GM18502 (cell line): ENCODE measurements around the gene NMNAT3.

Experiments
- ATAC-seq: cut with Tn5 transposase; IDR thresholded peaks from one replicate; pipeline ENCODE4 v1.9.1; 2021; ENCODE audit warnings: mild to moderate bottlenecking; ENCODE audit not compliant: unreplicated experiment, poor library complexity

Gene NMNAT3

DNA sequence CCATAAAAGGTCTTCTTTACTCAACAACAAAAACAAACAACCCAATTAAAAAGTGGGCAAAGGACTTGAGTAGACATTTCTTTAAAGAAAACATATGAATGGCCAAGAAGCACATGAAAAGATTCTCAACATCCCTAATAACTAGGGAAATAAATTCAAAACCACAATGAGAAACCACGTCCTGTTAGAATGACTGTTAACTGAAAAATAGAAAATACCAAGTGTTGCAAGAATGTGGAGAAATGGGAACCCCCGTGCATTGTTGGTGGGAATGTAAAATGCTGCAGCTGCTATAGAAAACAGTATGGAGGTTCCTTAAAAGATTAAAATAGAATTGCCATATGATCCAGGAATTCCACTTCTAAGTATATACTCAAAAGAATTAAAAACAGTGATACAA, 34.8 kb downstream of the NMNAT3 start:
- no peak for ATAC-seq

DNA sequence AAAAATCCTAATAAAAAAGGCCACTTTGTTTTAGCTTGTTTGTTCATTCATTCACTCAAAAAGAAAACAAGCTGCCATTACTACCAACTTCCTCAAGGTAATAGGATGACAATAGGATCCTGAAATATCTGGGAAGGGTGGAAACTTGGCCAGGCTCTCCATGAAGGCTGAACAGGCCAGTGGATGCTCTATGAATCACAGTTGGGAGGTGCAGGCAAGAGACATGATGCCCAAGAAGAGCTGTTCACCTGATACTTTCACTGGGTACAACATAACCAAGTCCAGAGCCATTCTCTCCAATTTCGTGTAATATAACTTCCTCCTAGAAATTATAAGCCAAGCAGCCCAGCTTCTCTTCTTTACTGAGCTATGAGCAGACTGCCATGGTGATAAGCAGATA, 37.3 kb downstream of the NMNAT3 start:
- no peak for ATAC-seq

DNA sequence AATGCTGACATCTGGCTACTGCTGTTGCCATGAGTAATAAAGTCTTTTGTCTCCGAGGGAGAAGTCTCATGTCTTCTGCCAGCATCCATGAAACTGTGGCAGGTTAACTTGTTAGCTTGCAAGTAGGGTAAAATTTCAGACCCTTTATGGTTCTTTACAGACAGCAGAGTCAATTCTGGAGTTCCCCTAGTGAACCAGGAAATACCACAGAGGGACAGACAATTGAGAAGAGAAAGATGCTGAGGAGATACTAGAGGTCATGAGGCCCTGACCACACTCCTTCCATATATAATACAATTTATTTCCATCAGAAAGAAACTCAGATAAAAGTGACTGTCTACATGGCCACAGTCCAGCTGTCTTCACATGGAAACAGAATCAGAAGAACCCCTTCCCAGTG, 38.1 kb downstream of the NMNAT3 start:
- ATAC-seq = peak; percentile 55

DNA sequence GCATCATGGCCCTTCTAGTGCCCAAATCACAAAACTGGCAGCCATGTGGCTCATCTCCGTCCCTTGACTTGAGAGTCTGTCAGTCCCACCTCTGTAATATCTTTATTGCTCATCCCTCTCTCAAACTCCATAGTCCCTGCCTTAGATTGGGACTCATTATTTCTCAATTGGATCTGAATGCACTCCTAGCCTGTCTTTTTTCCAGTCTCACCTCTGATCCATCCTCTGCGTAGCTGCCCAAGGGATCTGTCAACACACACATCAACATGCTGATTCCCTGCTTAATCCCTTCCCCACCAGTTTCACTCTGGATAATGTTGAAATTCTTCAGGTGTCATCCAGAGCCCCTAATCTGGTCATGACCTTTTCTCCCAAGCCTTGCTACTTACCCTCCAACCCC, 39.3 kb downstream of the NMNAT3 start:
- no peak for ATAC-seq

DNA sequence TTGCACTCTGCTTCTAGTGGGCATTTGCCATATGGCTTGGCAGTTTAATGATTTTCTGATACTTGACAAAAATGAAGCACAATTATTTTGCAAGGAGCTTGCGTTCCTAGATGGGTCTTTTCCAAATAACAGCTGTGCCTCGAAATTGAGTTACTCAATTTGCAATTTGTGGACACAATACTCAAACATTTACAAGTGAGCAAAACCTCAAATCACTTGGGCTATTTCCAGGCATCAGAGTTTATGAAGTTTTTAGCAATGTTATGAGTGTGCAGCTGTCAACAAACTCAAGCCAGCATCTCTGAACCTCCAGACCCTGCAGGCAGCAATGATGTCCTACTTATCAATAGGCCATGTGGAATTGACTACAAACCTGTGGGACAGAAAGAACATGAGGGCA, 41.3 kb downstream of the NMNAT3 start:
- no peak for ATAC-seq

DNA sequence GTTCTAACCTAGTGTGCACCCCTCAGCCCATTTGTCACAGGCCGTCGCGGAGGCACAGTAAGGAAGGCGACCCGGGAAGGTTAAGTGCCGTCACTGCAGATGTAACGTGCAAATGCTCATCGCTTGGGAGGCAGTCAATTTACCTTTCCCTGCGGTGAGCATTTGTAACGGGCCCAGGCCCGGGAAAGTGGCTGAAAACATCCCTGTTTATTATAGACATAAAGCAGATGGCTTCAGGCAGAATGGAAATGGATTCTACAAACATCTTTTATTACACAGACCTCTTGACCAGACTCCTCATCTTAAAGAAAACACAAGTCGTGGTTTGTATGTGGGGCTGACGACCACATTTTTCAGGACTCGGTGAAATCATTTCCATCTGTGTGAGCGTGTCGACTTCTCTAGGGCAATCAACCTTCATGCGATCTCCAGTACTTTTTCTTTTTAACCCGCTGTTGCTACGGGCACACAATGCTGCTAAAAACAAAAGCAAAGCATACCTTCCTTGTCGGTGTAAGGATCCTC, 43.6 kb downstream of the NMNAT3 start:
- ATAC-seq = no peak

DNA sequence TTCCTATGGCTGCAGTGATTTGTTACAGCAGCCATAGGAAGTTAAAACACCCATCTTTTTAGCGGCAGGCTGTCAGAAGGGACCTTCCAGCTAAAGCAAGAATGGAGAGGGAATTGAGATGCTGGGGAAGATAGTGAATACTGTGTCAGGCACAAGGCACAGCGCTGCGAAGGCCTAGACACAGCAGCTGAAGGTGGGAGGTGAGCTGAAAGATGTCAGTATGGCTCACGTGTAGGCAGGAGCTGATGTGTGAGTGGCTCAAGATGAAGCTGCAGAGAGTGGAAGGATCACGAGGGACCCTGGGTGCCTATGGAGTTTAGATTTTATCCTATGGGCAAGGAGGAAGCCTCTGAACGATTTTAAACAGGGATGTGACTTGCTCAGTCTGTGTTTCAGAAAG, 44.3 kb downstream of the NMNAT3 start:
- ATAC-seq = no peak

DNA sequence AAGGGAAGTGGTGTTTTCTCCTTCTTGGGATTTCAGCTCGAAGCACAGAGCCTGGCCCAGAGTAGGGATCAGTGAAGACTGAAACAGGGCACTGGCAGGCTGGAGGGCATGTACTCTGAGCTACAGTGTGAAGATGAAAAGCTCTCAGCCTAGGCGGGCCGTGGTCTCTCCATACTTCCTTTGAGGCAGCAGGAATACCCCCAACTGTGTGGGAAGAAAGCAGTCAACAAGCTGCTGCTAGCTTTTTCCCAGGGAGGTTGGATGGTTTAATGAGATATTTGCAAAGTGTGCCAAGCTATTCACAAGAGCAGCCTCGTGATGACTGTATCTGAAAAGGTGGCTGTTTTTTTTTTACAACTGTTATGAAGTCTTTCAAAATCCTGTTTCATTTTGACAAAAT, 47.2 kb downstream of the NMNAT3 start:
- ATAC-seq = no peak

DNA sequence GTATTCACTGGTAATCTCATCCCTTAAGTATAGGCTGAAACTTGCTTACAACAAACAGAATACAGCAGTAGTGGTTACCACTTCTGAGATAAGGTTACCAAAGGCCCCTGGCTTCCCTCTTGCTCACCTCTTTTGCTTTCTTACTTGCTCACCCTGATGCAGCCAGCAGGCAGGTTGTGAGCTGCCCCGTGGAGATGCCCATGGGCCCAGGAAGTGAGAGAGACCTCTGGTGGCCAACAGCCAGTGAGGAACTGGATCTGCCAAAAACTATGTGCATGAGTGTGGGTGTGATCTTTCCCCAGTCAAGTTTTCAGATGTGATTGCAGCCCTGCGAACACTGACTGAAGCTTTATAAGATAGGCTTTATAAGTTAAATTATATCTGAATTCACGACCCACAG, 48.7 kb downstream of the NMNAT3 start:
- no peak for ATAC-seq

DNA sequence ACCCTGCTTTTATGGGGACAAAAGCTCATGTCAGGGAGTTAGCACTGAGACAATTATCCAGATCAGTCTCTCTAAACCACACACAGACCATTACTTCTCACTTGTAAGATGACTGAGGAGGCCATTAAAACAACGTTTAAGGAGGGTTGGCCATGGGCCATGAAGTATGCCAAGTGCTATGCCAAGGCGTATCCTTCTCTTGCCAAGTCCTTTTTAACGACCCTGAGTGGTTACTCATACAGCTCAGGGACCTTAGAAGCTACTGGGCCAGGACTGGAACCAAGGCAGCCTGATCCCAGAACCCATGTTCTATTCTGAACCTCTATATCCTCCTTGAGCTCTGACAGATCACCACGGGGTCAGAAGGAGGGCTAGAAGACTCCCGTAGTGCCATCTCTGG, 50.0 kb downstream of the NMNAT3 start:
- no peak for ATAC-seq

DNA sequence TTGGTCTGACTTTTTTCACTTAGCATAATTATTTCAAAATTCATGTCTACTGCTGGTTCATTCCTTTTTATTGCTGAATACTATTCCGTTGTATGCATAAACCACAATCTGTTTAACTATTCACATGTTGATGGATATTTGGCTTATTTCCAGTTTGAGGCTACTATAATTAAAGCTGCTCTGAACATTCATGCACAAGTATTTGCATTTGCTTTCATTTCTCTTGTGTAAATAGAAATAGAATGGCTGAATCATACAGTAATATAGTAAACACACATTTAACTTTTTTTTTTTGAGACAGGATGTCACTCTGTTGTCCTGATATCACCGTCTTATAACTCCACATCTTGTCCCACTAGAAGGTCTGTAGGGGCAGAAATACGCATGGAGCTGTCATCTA, 57.3 kb downstream of the NMNAT3 start:
- no peak for ATAC-seq

DNA sequence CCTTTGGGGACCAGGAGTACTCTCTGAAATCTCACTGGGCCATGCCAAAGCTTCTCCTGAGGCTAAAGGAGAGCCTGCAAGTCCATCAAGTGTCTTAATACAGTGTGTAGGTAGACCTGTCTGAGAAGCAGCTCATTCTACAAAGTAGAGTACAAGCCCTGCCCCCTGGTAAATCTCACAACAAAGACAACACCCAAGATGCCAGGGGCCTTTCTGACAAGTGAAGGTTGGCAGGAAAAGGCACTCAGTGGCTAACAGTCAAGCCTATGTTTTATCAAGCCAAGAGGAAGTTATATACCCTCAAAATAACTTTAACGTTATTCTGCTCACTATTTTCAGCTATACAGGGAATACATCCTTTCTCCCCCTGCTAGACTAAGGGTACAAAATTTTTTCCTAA, 58.3 kb downstream of the NMNAT3 start:
- ATAC-seq = no peak

DNA sequence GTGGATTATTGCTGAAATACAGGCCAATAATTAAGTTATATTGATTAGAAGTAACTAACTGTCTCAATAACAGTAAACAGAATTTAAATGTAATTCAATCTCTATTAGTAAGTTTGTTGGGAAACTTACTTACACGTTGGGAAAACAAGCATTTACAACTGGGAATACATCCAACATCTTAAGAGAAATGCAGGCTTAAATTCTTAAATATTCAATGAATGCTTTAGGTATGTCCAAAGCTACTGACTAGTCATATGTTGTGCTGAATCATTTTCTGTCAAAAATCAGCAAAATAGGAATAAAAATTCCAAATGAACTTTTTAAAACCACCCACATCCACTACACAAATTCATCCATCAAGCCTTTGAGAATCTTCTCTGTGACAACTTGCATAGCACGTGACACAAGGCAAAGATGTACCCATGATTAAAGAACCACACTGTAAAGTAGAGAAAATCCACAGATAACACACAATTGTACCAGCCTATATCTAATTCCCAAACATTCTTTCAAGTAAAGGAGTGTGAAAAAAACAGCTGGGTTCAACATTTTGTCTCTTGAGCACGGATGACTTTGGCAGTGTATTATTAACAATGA, 60.0 kb downstream of the NMNAT3 start:
- ATAC-seq = no peak

DNA sequence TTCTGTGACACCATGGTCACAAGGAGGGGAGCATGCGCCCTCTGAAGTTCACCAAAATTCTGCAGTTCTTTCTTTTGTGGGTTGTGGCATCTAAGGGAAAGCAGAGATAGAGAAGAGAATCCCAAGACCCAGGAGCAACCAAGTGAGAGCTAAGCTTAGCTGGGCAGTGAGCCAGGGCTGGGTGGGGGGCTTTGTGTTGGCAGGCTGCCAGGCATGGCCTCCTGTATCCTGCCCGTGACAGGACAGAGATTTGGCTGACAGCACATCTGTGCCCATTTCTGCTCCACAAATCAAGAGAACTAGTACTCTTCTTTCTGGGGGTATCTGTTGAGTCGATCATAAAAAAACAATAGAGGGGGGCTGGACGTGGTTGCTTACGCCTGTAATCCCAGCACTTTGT, 66.2 kb downstream of the NMNAT3 start:
- ATAC-seq = no peak

DNA sequence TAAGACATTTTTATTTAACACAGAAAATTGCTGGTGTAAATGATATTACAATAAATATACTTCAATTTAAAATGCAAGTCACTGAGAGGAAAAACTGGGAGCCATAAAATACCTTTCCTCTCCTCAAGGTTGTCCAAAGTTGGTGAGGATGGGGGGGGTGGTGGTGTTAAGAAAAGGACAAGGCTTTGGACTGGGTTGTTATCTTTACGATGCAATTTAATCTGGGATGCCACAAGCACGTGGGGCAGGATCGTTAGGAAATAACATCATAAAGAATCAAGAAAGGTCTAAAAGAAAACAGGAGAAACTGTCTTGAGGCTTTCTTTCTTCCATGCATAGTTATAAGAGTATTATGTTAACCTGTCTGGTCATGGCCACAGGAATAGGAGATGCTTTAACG, 66.9 kb downstream of the NMNAT3 start:
- no peak for ATAC-seq

DNA sequence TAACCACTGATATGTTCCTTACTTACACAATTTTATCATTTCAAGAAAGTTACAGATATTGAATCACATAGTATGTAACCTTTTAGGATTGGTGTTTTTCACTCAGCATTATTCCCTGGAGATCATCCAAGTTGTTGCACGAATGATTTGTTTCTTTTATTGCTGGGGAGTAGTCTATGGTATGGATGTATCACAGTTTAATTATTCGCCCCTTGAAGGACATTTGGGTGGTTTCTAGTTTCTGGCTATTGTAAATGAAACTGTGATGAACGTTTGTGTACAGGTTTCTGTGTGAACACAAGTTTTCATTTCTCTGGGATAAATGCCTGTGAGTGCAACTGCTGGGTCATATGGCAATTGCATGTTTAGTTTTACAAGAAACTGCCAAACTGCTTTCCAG, 68.8 kb downstream of the NMNAT3 start:
- no peak for ATAC-seq

DNA sequence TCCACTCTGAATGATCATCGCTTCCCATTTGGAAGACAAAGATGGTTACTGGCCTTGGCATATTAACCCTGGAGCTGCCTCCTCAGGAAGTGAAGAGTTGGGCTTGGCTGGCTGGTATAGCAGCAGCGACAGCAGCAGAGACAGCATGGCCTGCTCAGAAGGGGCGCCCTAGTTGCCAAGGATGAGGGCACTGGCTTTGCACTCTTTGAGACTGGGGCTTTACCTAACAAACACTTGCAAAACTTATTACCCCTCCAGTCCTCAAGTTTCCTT, 69.7 kb downstream of the NMNAT3 start:
- no peak for ATAC-seq

DNA sequence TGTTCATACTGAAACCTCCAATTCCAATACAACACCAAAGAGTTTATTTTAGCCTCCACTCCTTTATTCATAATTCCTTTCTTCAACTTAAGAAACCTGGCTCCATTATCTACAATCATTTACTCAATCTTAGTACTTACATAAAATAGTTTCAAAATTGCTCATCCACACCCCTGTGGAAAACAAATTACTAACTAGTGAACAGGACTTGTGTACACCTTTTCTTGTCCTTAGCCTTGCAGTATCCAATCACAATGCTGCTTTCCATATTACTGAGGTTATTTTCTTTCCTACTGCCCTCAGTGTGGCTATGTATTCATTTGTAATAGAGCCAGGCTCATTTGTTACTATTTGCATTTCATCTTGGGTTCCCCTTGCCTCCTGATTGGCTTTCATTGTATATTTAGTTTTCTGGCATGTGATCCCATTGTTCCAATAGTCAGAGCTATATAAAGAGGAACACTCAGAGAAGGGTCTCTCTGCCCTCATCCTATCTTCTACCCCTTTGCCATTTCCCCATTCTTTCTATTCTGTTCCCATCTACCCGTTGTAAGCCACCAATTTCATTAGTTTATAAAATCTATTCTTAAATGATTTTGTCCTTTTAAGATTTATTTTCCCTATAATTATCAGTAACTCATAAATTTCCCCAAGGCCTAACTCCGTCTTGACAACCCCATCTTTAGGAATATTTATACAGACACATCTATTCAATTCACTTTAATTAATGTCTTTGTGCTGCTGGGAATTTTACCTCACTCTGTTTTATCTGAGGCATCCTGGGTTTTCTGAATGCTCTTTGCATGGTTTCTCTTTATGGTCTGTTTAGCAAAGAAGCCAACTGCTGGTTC, 70.3 kb downstream of the NMNAT3 start:
- ATAC-seq = no peak

DNA sequence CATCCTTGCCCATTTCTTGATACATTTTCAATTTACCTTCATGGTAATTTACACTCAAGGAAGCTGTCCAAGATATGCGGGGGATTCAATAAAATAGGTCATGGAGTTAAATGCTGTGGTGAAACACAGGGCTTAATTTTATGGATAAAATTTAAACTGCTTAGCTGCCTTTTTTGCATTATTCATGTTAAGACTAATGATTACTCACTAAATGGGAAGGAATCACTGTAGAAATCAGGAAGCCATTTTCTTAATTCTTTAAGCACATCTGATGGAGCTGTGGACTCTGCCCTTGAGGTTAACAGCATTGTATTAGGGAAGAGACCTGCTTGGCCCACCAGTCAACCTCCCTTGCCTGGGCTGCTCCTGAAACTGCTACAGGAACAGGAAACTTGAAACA, 75.8 kb downstream of the NMNAT3 start:
- no peak for ATAC-seq

DNA sequence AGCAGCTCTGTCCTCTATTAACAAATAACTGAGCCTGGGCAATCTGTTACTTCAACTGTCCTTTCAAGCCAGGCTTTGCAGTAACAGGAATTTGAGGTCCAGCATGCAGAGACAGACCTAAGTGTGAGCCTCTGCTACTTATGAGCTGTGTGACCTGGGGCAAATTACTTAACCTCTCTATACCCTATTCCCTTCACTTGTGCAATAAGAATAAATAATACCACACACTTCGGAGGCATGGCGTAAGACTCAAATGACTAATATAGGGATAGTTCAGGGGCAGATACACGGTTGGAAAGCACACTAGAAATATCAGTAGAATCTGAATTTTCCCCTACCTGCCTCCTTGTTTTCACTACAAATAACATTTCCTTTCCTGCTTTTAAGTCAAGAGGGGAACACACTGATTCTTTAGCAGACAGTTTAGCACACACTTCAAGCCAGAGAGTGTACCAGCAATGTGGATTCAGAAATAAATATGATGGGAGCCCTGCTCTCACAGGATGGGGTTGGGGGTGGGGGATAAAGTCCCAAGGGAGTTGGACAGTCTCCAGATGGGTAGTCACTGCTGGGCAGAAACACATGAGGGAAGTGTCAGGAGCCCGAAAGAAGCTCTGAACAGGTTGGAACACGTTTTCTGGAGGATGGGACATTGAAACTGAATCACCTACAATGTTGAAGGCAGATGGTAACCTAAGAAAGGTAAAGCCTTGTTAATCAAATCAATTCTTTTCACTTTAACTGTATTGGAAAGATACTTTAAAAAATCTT, 76.4 kb downstream of the NMNAT3 start:
- no peak for ATAC-seq

DNA sequence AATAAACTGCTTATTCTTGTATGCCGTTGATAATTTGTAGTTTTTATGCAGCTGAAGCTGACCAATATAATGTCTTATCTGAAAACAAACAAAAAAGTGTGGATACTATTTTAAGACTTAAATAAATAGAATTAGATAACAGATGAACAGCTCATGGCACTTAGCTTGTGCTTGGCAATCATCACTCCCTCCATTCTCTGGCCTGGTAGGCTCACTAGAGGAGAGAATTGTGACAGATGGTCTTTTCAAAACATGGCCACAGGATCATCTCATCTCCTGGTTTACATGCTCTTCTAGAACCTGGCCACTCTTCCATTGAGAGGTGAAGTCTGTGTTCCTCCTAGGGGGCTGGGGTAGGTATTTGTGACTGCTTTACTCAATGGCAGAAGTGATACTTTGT, 79.8 kb downstream of the NMNAT3 start:
- ATAC-seq = no peak
